Measurements from ENCODE around the gene PRPSAP2.

Gene PRPSAP2

GRCh38 chr17:18854956-18855355, 3.0 kb upstream of the PRPSAP2 start:
- no peak overlapping the region for H3K27ac ChIP-seq
- TF ChIP-seq CTCF (IDR thresholded peaks at IDR 0.05): no peak
- H3K4me3 ChIP-seq: no peak overlapping the region
- peak; percentile 56 for DNase-seq (ENCODE audit: low spot score)

GRCh38 chr17:18855831-18856569, 1.9 kb upstream of the PRPSAP2 start:
- peak; percentile 96 for DNase-seq (ENCODE audit: low spot score)
- TF ChIP-seq CTCF (IDR thresholded peaks at IDR 0.05): no peak
- Histone ChIP-seq H3K4me3 (peak overlapping the region; percentile 78), H3K27ac (peak overlapping the region; percentile 75 to 92)

GRCh38 chr17:18856570-18856915, 1.4 kb upstream of the PRPSAP2 start:
- no peak for TF ChIP-seq CTCF (IDR thresholded peaks at IDR 0.05)
- Histone ChIP-seq H3K4me3 (peak overlapping the region; percentile 78), H3K27ac (peak overlapping the region; percentile 75 to 92)
- no peak for DNase-seq (ENCODE audit: low spot score)

- Histone ChIP-seq H3K4me3 (peak overlapping the region; percentile 88), H3K27ac (peak overlapping the region; percentile 97 to 98)
- TF ChIP-seq CTCF (IDR thresholded peaks at IDR 0.05): no peak
- no peak for DNase-seq (ENCODE audit: low spot score)
Observed at GRCh38 chr17:18858567-18859245, 775 bp downstream of the PRPSAP2 start.

GRCh38 chr17:18859256-18859655, 1.3 kb downstream of the PRPSAP2 start:
- H3K27ac ChIP-seq: peak overlapping the region in 1 of 2 donors; percentile 97
- DNase-seq (ENCODE audit: low spot score): peak; percentile 63
- no peak for TF ChIP-seq CTCF (IDR thresholded peaks at IDR 0.05)
- peak overlapping the region; percentile 88 for H3K4me3 ChIP-seq

GRCh38 chr17:18860161-18860972, 2.4 kb downstream of the PRPSAP2 start:
- peak; percentile 31 for DNase-seq (ENCODE audit: low spot score)
- H3K27ac ChIP-seq: no peak overlapping the region
- no peak overlapping the region for H3K4me3 ChIP-seq
- no peak for TF ChIP-seq CTCF (IDR thresholded peaks at IDR 0.05)
